Stimulated activated CD8-positive, alpha-beta memory T cell treated with anti-CD3 and anti-CD28 coated beads, Interleukin-15, amount 100 ng/mL, for 24 hours (primary cell): ENCODE results near the gene CYP4F3.
"Not testable (repeated sequence)": the region's sequence is repeated elsewhere in the genome, so short reads cannot be mapped to it uniquely, and the experiment has no call there.

Source experiments
- DNase-seq: peaks from one replicate; pipeline ENCODE4 v3.0.0-alpha.2; 2020; ENCODE audit warnings: low read depth

CYP4F3 gene

GRCh38 chr19:15666883-15667282 lies 26.2 kb downstream of the CYP4F3 start:
- DNase-seq = no peak

DNA sequence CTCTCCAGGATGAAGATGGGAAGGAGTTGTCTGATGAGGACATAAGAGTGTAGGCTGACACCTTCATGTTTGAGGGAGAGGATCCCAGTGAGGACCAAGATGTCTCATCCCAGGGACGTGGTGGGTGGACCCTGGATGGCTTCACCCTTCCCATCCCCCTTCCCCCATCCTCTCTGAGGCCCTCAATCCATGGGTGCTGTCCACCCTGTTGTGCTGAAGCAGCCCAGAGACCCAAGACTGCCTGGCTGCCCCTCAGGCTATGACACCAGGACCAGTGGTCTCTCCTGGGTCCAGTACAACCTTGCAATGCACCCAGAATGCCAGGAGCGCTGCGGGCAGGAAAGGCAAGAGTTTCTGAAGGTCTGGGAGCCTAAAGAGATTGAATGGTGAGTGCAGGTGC lies 28.7 kb downstream of the CYP4F3 start:
- DNase-seq = no peak

DNA sequence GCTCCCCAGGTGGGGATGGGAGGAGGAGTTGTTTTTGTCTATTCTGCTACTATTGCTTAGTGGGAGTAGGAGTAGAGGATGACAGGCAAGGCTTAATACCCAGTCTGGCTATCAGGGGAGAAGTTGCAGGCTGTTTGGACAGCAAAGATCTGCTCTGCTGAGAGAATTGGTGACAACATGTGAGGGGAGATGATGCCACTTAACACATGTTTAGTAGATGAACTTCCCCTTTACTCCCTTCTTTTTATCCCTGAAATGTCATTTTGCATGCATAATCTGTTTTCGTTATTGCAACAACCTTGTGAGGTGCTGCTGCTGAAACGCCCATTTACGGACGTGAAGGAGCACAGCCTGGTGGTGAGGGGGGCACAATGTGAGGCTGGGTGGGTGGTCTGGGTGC lies 29.2 kb downstream of the CYP4F3 start:
- no peak for DNase-seq

DNA sequence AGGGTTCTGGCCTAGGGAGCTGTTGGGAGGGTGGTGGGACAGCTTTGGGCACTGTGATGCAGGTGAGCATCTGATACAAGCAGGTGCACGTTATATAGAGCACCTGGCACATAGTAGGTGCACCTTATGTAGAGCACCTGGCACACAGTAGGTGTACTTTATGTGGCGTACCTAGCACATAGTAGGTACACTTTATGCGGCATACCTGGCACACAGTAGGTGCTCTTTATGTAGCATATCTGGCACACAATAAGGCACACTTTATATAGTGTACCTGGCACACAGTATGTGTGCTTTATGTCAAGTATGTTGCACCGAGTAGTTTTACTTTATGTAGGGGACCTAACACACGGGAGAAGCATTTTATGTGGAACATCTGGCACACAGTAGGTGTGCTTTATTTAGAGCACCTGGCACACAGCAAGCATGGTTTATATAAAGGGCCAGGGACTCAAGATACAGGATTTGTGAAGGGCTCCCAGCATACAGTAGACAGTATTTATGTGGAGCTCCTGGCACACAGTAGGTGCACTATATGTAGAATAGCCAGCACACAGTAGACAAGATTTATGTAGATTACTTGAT lies 30.6 kb downstream of the CYP4F3 start:
- DNase-seq = no peak

GRCh38 chr19:15671891-15672579 lies 31.3 kb downstream of the CYP4F3 start:
- DNase-seq = no peak

- DNase-seq = no peak
Observed at GRCh38 chr19:15672580-15673175, 32.0 kb downstream of the CYP4F3 start, which contains the start of gene CYP4F12. Gene CYP4F12 (plus strand): TSS chr19:15673087. CDS start chr19:15673530, 443 bp downstream.

GRCh38 chr19:15673176-15673654 lies 32.5 kb downstream of the CYP4F3 start:
- no peak for DNase-seq

DNA sequence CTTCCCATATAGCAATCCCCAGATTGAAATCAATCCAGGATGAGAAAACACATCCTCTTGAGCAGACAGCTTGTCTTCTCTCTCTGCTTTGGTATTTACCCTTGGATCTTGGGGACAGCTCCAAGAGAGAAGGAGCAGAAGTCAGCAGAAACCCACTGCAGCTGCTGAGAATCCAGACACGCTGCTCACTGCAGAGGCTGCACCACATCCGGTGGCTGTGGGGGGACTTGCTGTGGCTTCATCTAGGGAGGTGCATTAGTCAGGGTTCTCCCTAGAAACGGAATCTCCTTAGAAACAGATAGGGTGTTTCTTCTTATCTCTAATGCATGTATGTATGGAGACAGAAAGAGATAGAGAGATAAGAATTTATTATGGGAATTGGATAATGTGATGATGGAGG lies 34.9 kb downstream of the CYP4F3 start:
- DNase-seq = no peak

DNA sequence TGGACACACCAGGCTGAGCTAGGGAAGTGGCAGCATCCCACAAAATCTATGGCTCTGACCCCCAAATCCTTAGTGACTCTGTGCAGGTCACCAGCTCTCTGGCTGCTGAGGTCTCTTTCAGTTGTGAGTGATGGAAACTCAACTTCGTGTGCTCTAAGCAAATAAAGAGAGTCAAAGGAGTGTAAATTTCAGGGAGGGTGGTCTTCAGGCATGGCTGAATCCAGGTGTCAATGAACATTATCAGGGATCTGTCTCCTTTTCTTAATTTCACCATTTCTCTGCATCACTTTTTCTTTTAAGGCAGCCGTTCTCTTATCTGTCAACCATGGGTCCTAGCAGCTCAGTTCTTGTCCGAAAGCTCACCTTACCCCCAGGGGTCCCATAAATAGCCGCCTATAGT lies 38.4 kb downstream of the CYP4F3 start:
- no peak for DNase-seq

- not testable (repeated sequence) for DNase-seq
Observed at GRCh38 chr19:15679865-15680264, 39.2 kb downstream of the CYP4F3 start.

DNA sequence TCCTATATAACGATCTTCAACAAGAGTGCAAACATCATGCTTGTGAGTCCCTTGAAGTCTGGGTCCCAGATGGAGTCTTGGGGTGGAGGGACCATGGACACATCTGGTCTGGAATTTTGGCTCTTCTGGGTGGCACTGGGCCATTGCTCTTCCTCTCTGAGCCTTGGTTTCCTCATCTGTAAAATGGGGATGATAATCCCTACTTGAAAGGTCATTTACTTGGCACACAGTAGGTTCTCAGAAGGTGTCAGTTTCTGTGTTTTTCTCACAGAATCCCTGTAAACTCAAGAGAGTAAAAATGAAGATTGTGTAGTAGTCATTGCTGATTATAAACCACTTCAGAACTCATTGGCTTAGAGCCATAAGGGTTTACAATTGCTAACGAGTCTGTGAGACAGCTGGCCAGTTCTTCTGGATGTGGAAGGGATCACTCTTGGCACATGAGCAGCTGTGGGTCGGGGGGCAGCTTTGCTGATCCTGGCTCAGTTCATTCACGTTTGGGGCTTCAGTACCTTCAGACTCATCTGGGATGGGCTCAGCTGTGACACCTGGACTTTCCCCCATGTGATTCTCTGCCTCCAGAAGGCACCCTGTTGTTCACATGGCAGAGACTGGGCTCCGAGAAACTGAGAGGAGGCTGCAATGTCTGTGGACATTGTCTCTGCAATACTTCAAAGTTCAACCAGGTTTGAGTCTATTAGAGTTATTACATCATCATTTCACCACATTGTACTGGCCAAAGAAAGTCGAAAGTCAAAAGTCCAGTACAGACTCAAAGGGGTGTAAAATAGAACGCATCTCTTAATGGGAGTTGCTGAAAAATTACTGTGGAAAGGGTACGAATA lies 40.0 kb downstream of the CYP4F3 start:
- DNase-seq = no peak

DNA sequence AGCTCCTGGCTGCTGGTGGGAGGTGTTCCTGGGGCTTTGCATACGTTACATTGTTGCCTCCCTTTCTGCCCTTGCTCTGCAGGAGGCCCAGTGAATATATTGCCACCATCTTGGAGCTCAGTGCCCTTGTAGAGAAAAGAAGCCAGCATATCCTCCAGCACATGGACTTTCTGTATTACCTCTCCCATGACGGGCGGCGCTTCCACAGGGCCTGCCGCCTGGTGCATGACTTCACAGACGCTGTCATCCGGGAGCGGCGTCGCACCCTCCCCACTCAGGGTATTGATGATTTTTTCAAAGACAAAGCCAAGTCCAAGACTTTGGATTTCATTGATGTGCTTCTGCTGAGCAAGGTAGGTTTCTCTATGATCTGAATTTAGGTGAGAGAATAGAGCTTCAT lies 42.7 kb downstream of the CYP4F3 start:
- no peak for DNase-seq

DNA sequence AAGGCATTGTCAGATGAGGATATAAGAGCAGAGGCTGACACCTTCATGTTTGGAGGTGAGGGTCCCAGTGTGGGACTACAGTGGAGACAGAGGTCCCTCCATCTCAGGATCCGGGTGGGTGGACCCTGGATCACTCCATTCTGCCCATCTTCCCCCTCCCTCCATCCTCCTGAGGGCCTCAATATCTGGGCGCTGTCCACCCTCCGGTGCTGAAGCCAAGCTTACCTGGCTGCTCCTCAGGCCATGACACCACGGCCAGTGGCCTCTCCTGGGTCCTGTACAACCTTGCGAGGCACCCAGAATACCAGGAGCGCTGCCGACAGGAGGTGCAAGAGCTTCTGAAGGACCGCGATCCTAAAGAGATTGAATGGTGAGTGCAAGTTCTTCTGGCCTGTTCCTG lies 44.1 kb downstream of the CYP4F3 start:
- no peak for DNase-seq

DNA sequence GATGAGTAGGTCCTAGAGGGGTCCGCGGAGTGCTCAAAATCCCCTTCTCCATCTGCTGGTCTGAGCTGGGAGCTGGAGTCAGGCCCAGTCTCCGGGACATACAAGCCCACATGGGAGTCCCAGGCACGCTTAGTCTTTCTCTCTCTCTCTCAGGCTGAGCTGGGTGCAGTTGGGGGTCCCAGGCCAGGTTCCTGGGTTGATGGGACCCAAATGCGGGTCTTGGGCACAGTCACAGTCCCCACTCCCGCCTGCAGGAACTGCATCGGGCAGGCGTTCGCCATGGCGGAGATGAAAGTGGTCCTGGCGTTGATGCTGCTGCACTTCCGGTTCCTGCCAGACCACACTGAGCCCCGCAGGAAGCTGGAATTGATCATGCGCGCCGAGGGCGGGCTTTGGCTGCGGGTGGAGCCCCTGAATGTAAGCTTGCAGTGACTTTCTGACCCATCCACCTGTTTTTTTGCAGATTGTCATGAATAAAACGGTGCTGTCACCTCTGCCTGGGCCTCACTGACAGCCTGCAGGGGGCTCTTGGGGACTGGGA lies 56.0 kb downstream of the CYP4F3 start:
- DNase-seq = no peak

GRCh38 chr19:15701757-15702533 lies 61.2 kb downstream of the CYP4F3 start:
- DNase-seq = no peak

DNA sequence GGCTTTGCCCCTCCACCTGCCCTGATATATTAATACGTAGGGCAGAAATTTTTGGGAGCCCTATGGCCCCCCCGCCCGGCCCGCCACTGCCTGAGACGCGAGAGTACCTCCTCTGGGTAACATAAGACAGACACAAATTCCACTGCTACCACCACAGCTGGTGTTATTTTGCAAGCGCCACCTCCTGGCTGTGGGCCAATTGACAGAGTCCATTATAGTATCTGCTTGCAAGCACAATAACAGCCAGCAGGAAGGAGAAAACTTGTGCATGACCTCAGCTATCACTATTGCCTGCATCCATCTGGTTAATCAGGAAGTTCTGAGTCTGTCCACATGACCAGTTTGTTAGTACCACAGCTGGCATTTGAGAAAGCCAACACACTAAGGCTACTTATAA lies 61.8 kb downstream of the CYP4F3 start:
- DNase-seq = no peak
